ENCODE measurements around the gene NUDT15.
A peak's percentile ranks its signal among the peaks of the same experiment; 100 is the strongest.

Gene NUDT15

GRCh38 chr13:48037346-48038173, at the start of gene NUDT15:
TSS of gene NUDT15 (plus strand) at chr13:48037726. CDS start at chr13:48037747, 21 bp downstream.
- H3K36me3 ChIP-seq (ENCODE audit: control insufficient read depth, insufficient read depth, low read length): peaks cover 1% of the 10 kb centered on the region
- DNase-seq (ENCODE audit: extremely low read depth, insufficient read length): peak; percentile 97
- no peaks in the 10 kb centered on the region for H3K27me3 ChIP-seq (replicated peaks; ENCODE audit: control insufficient read depth, insufficient read depth, low read length)
- TF ChIP-seq CTCF (IDR thresholded peaks at IDR 0.05; ENCODE audit: insufficient read depth, low read length, poor library complexity, severe bottlenecking): peak; percentile 100
- H3K4me3 ChIP-seq (replicated peaks; ENCODE audit: low read depth, low read length): peak within 1 kb of the TSS; percentile 87

DNA sequence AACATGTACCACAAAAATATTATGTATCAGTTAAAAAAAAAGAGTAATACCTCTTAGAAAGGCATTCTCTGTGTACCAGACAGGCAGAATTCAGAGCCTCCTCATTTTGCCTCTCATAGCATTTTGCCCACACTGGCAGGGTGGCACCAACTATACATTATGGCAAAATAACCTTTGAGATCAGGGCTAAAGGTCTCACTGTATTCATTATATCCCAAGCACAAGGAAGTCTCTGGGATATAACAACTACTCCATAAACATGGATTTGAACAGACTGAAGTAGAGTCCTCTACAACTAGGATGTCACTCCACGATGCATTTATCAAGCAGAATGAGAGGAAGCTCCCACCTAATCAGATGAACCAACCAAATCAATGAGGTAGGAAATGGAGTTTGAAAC, 47.1 kb upstream of the NUDT15 start:
- DNase-seq (ENCODE audit: extremely low read depth, insufficient read length): no peak
- Histone ChIP-seq H3K27me3 (replicated peaks; ENCODE audit: control insufficient read depth, insufficient read depth, low read length) (no peaks in the 10 kb centered on the region), H3K4me3 (replicated peaks; ENCODE audit: low read depth, low read length) (no peak overlapping the region), H3K36me3 (ENCODE audit: control insufficient read depth, insufficient read depth, low read length) (peaks cover 3% of the 10 kb centered on the region)
- no peak for TF ChIP-seq CTCF (IDR thresholded peaks at IDR 0.05; ENCODE audit: insufficient read depth, low read length, poor library complexity, severe bottlenecking)

DNA sequence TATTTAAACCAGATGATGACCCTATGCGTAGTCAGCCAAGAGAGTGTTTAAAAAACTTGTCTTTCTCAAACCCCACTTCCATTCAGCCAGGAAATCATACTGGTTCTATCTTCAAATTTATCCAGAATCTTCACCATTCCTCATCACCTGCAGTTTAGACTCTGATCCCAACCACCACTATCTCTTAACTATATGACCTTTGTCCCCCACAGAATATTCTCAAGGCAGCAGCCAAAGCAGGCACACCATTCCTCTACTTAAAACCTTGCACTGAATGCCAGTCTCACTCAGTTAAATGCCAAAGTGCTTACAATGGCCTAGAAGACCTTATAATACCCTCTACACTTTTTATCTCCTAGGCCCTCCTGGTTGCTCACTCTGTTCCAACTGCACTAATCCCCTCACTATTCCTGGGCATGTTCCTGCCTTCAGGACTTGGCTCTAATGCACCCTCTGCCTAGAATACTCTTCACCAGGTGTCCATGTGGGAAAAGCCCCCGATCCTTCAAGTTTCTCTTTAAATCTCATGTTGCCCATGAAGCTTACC, 46.5 kb upstream of the NUDT15 start:
- no peak overlapping the region for H3K4me3 ChIP-seq (replicated peaks; ENCODE audit: low read depth, low read length)
- no peak for TF ChIP-seq CTCF (IDR thresholded peaks at IDR 0.05; ENCODE audit: insufficient read depth, low read length, poor library complexity, severe bottlenecking)
- no peaks in the 10 kb centered on the region for H3K27me3 ChIP-seq (replicated peaks; ENCODE audit: control insufficient read depth, insufficient read depth, low read length)
- peaks cover 3% of the 10 kb centered on the region for H3K36me3 ChIP-seq (ENCODE audit: control insufficient read depth, insufficient read depth, low read length)
- no peak for DNase-seq (ENCODE audit: extremely low read depth, insufficient read length)

DNA sequence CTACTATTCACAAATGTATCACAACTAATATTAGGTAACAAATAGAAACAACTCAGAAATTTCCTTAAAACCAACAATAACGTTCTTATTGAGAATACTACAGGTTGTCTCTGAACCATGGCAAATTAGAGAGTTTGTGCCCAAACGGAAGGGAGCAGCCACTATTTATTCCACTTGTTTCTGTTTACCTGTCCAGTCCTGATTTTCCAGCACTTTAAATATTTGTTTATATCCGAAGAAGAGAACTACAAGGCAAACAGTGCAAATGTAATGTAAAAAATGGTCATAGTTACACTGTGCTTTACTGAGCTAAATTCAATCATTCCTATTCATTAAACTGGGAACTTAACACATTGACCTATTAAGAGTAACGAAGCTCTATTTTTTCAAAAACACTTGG, 45.7 kb upstream of the NUDT15 start:
- H3K36me3 ChIP-seq (ENCODE audit: control insufficient read depth, insufficient read depth, low read length): peaks cover 3% of the 10 kb centered on the region
- no peaks in the 10 kb centered on the region for H3K27me3 ChIP-seq (replicated peaks; ENCODE audit: control insufficient read depth, insufficient read depth, low read length)
- DNase-seq (ENCODE audit: extremely low read depth, insufficient read length): no peak
- H3K4me3 ChIP-seq (replicated peaks; ENCODE audit: low read depth, low read length): no peak overlapping the region
- no peak for TF ChIP-seq CTCF (IDR thresholded peaks at IDR 0.05; ENCODE audit: insufficient read depth, low read length, poor library complexity, severe bottlenecking)

GRCh38 chr13:47997384-47997783, 40.1 kb upstream of the NUDT15 start:
- TF ChIP-seq CTCF (IDR thresholded peaks at IDR 0.05; ENCODE audit: insufficient read depth, low read length, poor library complexity, severe bottlenecking): no peak

More at GRCh38 chr13:47997384-47997783, 40.1 kb upstream of the NUDT15 start:
- DNase-seq (ENCODE audit: extremely low read depth, insufficient read length): no peak
- Histone ChIP-seq H3K27me3 (replicated peaks; ENCODE audit: control insufficient read depth, insufficient read depth, low read length) (no peaks in the 10 kb centered on the region), H3K4me3 (replicated peaks; ENCODE audit: low read depth, low read length) (no peak overlapping the region), H3K36me3 (ENCODE audit: control insufficient read depth, insufficient read depth, low read length) (no peaks in the 10 kb centered on the region; the same call in none of the 2 replicates)

All from GM06990 (cell line).